ENCODE results near the gene MALAT1.
A peak's percentile ranks its signal among the peaks of the same experiment; 100 is the strongest.
"Not testable (repeated sequence)": the region's sequence is repeated elsewhere in the genome, so short reads cannot be mapped to it uniquely, and the experiment has no call there.

MALAT1 gene

DNA sequence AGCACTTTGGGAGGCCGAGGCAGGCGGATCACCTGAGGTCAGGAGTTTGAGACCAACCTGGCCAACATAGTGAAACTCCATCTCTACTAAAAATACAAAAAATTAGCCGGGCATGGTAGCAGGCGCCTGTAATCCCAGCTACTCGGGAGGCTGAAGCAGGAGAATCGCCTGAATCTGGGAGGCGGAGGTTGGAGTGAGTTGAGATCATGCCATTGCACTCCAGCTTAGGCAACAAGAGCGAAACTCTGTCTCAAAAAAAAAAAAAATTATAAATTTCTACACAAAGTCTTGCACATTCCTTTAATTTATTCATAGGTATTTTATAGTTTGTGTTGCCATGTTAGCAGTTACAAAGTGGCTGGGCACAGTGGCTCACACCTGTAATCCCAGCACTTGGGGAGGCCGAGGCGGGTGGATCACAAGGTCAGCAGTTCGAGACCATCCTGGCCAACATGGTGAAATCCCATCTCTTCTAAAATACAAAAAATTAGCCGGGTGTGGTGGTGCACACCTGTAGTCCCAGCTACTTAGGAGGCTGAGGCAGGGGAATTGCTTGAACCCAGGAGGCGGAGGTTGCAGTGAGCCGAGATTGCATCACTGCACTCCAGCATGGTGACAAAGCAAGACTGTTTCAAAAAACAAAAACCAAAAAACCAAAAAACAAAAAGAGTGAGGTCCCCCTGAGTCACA lies 26.1 kb upstream of the MALAT1 start:
- Mint-ChIP-seq H3K27ac (peak overlapping the region; percentile 93 to 98), H3K4me3 (peak overlapping the region; percentile 14 to 66), H3K4me1 (ENCODE audit: low read depth in 2 of 2) (peaks cover 19 to 20% of the 10 kb centered on the region in 2 donors)
- not testable (repeated sequence) for DNase-seq; H3K9me3 Mint-ChIP-seq; H3K27me3 Mint-ChIP-seq; ATAC-seq (replicated peaks); H3K36me3 Mint-ChIP-seq (ENCODE audit: insufficient read depth)

DNA sequence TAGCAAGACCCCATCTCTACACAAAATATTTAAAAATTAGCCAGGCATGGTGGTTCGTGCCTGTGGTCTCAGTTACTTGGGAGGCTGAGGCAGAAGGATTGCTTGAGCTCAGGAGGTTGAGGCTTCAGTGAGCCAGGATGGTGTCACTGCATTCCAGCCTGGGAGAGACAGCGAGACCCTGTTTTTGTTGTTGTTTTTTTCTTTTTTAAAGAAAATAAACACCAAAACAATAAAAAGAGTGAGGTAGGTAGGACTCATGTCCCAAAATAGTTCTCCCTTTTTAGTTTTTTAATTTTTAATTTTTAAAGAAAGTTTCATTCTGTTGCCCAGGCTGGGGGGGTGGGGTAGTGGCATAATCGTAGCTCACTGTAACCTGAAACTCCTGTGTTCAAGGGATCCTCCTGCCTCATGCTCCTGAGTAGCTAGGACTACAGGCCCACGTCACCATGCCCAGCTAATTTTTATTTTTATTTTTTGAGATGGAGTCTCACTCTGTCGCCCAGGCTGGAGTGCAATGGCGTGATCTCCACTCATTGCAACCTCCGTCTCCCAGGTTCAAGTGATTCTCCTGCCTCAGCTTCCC lies 25.5 kb upstream of the MALAT1 start:
- H3K27ac Mint-ChIP-seq, result peak overlapping the region in 1 of 2 donors; percentile 93
- H3K27me3 Mint-ChIP-seq, result no peaks in the 10 kb centered on the region
- H3K4me1 Mint-ChIP-seq (ENCODE audit: low read depth in 2 of 2), result peaks cover 19 to 22% of the 10 kb centered on the region in 2 donors
- H3K36me3 Mint-ChIP-seq (ENCODE audit: insufficient read depth), result peaks cover 8% of the 10 kb centered on the region
- H3K4me3 Mint-ChIP-seq, result no peak overlapping the region
- ATAC-seq (replicated peaks), result no peak
- DNase-seq, result no peak
- no peaks in the 10 kb centered on the region for H3K9me3 Mint-ChIP-seq

DNA sequence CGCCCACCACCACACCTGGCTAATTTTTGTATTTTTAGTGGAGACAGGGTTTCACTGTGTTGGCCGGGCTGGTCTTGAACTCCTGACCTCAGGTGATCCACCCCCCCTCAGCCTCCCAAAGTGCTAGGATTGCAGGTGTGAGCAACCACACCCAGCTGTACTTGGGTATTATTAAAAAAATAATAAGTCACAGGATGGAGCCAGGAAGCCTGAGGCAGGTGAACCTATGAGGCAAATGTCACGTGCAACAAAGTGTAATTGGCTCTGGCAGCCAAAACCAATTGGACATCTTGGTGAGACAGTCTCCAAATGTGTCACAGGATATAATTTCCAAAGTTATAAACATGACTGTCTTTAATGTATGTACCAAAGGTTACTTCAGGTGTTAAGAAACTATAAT lies 24.0 kb upstream of the MALAT1 start:
- H3K9me3 Mint-ChIP-seq, result no peaks in the 10 kb centered on the region
- H3K27ac Mint-ChIP-seq, result no peak overlapping the region
- no peak for ATAC-seq (replicated peaks)
- H3K27me3 Mint-ChIP-seq, result no peaks in the 10 kb centered on the region
- H3K4me1 Mint-ChIP-seq (ENCODE audit: low read depth in 2 of 2), result peaks cover 15 to 22% of the 10 kb centered on the region in 2 donors
- no peak overlapping the region for H3K4me3 Mint-ChIP-seq
- DNase-seq, result no peak
- peaks cover 8% of the 10 kb centered on the region for H3K36me3 Mint-ChIP-seq (ENCODE audit: insufficient read depth)

GRCh38 chr11:65476632-65477148 lies 22.2 kb upstream of the MALAT1 start:
- DNase-seq (no peak), ATAC-seq (replicated peaks) (no peak)
- Mint-ChIP-seq H3K4me1 (ENCODE audit: low read depth in 2 of 2) (peaks cover 15 to 18% of the 10 kb centered on the region in 2 donors), H3K4me3 (peak overlapping the region; percentile 89 to 93), H3K27me3 (no peaks in the 10 kb centered on the region), H3K9me3 (no peaks in the 10 kb centered on the region), H3K36me3 (ENCODE audit: insufficient read depth) (peaks cover 8% of the 10 kb centered on the region), H3K27ac (peak overlapping the region; percentile 97 to 98)

GRCh38 chr11:65477149-65477965 lies 21.5 kb upstream of the MALAT1 start:
- peak overlapping the region; percentile 97 to 98 for H3K27ac Mint-ChIP-seq
- peak overlapping the region; percentile 89 to 93 for H3K4me3 Mint-ChIP-seq
- DNase-seq (peak; percentile 74 to 80 (median 78)), ATAC-seq (replicated peaks) (peak; percentile 89)
- H3K36me3 Mint-ChIP-seq (ENCODE audit: insufficient read depth), result peaks cover 5% of the 10 kb centered on the region
- no peaks in the 10 kb centered on the region for H3K27me3 Mint-ChIP-seq
- no peaks in the 10 kb centered on the region for H3K9me3 Mint-ChIP-seq
- peaks cover 10 to 13% of the 10 kb centered on the region in 2 donors for H3K4me1 Mint-ChIP-seq (ENCODE audit: low read depth in 2 of 2)

- ATAC-seq (replicated peaks) (no peak), DNase-seq (no peak)
- Mint-ChIP-seq H3K27me3 (no peaks in the 10 kb centered on the region), H3K9me3 (no peaks in the 10 kb centered on the region), H3K4me3 (peak overlapping the region; percentile 89 to 93), H3K27ac (peak overlapping the region; percentile 97 to 98), H3K4me1 (ENCODE audit: low read depth in 2 of 2) (peaks cover 10 to 13% of the 10 kb centered on the region in 2 donors), H3K36me3 (ENCODE audit: insufficient read depth) (peaks cover 5% of the 10 kb centered on the region)
Observed at GRCh38 chr11:65478388-65479183, 20.3 kb upstream of the MALAT1 start.

DNA sequence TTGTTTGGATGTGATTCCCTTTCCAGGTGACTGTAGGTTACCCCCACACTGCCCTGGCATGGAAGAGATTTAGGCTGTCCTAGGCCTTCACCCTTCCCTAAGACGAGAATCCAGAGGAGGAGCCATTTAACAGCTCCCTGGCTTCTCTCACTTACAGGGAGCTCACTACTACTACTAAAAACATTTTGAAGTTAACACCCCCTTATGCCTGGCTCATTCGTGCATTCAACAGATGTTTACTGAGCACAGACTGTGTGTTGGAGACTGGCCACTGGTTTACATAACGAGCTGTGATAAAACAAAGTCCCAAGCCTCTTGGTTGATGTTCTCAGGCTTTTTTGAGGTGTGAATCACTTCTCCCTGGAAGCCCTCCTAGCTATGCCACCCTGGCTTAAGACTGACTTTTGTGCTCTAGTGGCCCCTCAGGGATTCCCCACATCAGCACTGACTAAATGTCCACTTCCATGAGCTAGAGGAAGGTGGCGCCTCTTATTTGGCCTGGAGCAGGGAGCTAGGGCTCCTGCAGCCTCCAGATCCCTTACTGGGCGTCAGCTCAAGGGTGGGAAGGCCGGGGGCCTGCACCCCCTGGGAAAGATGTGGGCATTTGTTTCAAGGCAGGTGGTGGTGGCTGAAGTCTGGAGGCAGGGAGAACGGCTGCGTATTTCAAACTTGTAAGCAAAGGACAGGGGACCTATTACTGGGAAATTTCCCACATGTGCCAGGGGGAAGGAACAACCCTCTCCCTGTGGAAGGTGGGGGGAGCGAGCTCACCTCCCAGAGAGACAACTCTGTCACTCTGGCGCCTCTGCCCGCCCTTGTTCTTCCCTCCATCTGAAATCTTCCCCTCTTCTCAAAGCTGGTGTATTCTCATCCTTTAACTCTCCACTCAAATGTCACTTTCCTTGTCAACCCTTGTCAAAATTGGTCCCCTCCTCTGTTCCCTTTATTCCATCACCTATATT lies 19.4 kb upstream of the MALAT1 start:
- peaks cover 10 to 13% of the 10 kb centered on the region in 2 donors for H3K4me1 Mint-ChIP-seq (ENCODE audit: low read depth in 2 of 2)
- DNase-seq (no peak), ATAC-seq (replicated peaks) (no peak)
- no peaks in the 10 kb centered on the region for H3K9me3 Mint-ChIP-seq
- H3K4me3 Mint-ChIP-seq, result no peak overlapping the region
- H3K36me3 Mint-ChIP-seq (ENCODE audit: insufficient read depth), result peaks cover 5% of the 10 kb centered on the region
- no peaks in the 10 kb centered on the region for H3K27me3 Mint-ChIP-seq
- H3K27ac Mint-ChIP-seq, result peak overlapping the region; percentile 15 to 98

DNA sequence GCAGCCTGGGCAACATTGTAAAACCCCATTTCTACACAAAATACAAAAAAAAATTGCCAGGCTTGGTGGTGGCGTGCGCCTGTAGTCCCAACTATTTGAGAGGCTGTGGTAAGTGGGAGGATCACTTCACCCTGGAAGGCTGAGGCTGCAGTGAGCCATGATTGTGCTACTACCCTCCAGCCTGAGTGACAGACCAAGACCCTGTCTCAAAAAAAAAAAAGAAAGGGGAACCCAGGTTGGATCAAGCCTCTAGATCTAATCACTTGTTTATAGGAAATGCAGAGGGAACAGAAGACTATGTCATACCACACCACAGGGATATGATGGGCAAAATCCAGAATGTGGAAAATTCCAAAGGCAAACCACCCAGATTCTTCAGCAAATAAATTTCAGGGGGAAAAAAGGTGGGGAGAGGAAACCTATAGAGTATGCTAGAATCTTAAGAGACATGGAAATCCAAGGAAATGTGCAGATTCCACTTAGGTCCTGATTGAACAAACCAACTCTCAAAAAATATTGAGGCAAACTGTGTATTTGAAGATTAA lies 16.5 kb upstream of the MALAT1 start:
- H3K4me3 Mint-ChIP-seq, result no peak overlapping the region
- ATAC-seq (replicated peaks) (no peak), DNase-seq (no peak)
- H3K27me3 Mint-ChIP-seq, result no peaks in the 10 kb centered on the region
- H3K9me3 Mint-ChIP-seq, result no peaks in the 10 kb centered on the region
- H3K27ac Mint-ChIP-seq, result no peak overlapping the region
- H3K4me1 Mint-ChIP-seq (ENCODE audit: low read depth in 2 of 2), result peaks cover 3 to 5% of the 10 kb centered on the region in 2 donors
- H3K36me3 Mint-ChIP-seq (ENCODE audit: insufficient read depth), result peaks cover 5% of the 10 kb centered on the region

GRCh38 chr11:65485920-65486219 lies 13.0 kb upstream of the MALAT1 start:
- H3K4me3 Mint-ChIP-seq, result no peak overlapping the region
- H3K27me3 Mint-ChIP-seq, result no peaks in the 10 kb centered on the region
- no peaks in the 10 kb centered on the region for H3K9me3 Mint-ChIP-seq
- no peak for DNase-seq
- H3K4me1 Mint-ChIP-seq (ENCODE audit: low read depth in 2 of 2), result peaks cover 0 to 3% of the 10 kb centered on the region in 2 donors
- H3K27ac Mint-ChIP-seq, result no peak overlapping the region
- H3K36me3 Mint-ChIP-seq (ENCODE audit: insufficient read depth), result no peaks in the 10 kb centered on the region
- no peak for ATAC-seq (replicated peaks)

DNA sequence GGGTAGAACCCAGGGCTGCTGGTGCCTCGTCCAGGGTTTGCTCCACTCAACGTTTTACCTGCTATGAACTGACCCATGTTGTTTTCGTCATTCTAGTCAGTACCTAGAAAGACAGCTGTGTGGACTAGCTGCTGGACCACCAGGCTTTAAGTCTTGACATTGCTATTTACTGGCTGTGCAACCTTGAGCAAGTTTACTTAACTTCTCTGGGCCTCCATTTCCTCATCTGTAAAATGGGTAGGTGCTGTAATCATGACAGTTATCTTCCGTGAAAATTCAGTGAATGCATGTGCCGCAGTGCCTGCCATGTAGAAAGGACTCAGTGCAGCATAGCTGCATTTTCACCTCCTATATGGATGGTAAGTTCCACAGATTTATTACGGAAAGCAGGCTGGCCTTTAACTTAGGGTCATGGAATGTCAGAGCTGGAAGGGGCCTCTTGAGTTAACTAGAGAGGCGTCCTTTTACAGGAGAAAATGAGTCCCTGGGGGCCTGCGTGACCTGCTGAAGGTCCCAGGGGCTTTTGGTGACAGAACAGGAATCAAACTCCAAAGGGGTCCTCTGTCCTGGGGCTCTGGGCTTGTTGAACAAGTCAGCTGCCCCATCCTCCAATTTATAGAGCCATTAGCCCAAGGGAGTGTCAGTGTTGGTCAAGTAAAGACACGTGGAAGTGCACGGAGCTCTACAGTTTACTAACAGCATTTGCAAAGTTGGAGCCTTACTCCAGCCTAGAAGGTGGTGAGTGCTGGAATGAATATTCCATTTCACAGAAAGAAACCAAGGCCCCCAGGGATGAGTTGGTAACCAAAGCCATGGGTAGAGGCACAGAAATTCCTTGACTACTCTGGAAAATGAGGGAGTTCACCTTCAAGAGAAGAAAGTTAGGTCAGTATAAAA lies 12.0 kb upstream of the MALAT1 start:
- Mint-ChIP-seq H3K27me3 (no peaks in the 10 kb centered on the region), H3K36me3 (ENCODE audit: insufficient read depth) (no peaks in the 10 kb centered on the region), H3K27ac (no peak overlapping the region), H3K9me3 (no peaks in the 10 kb centered on the region), H3K4me1 (ENCODE audit: low read depth in 2 of 2) (peaks cover 0 to 3% of the 10 kb centered on the region in 2 donors), H3K4me3 (no peak overlapping the region)
- no peak for ATAC-seq (replicated peaks)
- DNase-seq, result no peak

DNA sequence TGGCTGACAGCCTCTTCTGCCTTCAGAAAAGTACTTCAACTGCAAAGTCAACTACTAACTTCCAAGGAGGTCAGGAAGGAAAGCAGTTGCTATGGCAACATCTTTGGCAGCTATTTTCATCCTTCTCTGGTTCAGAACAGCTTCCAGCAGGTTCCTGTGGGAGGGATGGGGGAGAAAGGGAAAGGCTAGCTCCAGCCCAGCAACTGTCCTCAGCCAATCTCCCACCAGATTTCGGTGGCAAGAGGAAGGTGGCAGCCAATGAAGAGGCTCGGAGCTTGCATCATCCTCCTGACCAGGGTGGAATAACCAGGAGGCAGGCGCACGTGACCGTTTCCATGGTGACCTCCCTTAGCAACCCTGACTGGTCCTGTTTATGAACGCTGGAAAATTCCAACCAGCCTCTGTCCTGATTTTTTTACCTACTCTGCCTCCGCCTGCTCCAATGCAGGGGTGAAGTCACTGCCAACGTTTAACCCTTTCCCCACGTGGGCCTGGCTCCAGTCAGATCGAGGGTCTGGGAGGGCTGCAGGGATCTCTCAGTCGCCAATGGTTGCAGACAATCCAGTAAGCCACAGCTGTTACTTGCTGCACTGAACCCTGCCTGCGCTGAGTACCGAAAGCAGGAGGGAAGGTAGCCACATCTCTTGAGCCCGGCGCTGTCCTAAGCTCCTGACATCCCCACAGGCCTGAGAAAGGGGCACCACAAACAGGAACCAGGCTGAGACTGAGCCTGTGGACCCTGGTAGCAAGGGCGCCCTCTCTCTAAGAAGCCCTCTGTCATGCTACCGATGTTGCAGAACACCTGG lies 11.2 kb upstream of the MALAT1 start:
- DNase-seq, result no peak
- ATAC-seq (replicated peaks), result no peak
- Mint-ChIP-seq H3K9me3 (no peaks in the 10 kb centered on the region), H3K27me3 (no peaks in the 10 kb centered on the region), H3K4me1 (ENCODE audit: low read depth in 2 of 2) (peaks cover 0 to 7% of the 10 kb centered on the region in 2 donors), H3K36me3 (ENCODE audit: insufficient read depth) (no peaks in the 10 kb centered on the region), H3K4me3 (no peak overlapping the region), H3K27ac (no peak overlapping the region)

Data from effector memory CD8-positive, alpha-beta T cell (primary cell).